GM23338 (cell line): ENCODE data around the gene PCLO.

Experiments
- CREB1 ChIP-seq: fragments of 250-450 bp; sonication (Bioruptor Pico); IDR thresholded peaks from 2 replicates; pipeline ENCODE4 v1.5.0; 2020; ENCODE audit warnings: low read depth, mild to moderate bottlenecking, moderate library complexity
- EZH2 ChIP-seq: fragments of 200-600 bp; sonication (generic); IDR thresholded peaks from one replicate; pipeline ENCODE4 v1.8.0; 2017; ENCODE audit warnings: antibody characterized with exemption, mild to moderate bottlenecking, low read depth; ENCODE audit not compliant: unreplicated experiment
- EZH2phosphoT487 ChIP-seq: fragments of 200-600 bp; sonication (generic); IDR thresholded peaks from one replicate; pipeline ENCODE4 v1.8.1; 2018; ENCODE audit warnings: antibody characterized with exemption; ENCODE audit not compliant: unreplicated experiment
- JUNB ChIP-seq: IDR thresholded peaks from one replicate; pipeline ENCODE4 v1.6.1; 2016; ENCODE audit warnings: antibody characterized with exemption; ENCODE audit not compliant: unreplicated experiment
- POLR2AphosphoS5 ChIP-seq: IDR thresholded peaks from 2 replicates; pipeline ENCODE4 v1.6.1; 2016; ENCODE audit warnings: antibody characterized with exemption, low read depth
- STAT1 ChIP-seq: IDR thresholded peaks from one replicate; pipeline ENCODE4 v1.6.1; 2016; ENCODE audit warnings: antibody characterized with exemption; ENCODE audit not compliant: unreplicated experiment
- ZNF114 ChIP-seq: fragments of 250-450 bp; sonication (Bioruptor Pico); IDR thresholded peaks from 2 replicates; pipeline ENCODE4 v1.5.0; 2020; ENCODE audit warnings: mild to moderate bottlenecking, moderate library complexity
- ZNF331 ChIP-seq: fragments of 250-450 bp; sonication (Bioruptor Pico); IDR thresholded peaks from 2 replicates; pipeline ENCODE4 v1.5.0; 2020; ENCODE audit warnings: low read depth, mild to moderate bottlenecking, moderate library complexity
- TF ChIP-seq, protein P1 (sequence below), 2 experiments: fragments of 200-600 bp in 1 of 2; sonication (generic) in 1 of 2; conservative IDR thresholded peaks; 2 replicates each; pipeline versions ENCODE4 v1.5.1 to v1.6.1; 2016 to 2017; ENCODE audit warnings: antibody characterized with exemption in 2 of 2, low read depth in 2 of 2, mild to moderate bottlenecking in 2 of 2, moderate library complexity in 1 of 2
- TF ChIP-seq, protein P2 (sequence below): IDR thresholded peaks from one replicate; pipeline ENCODE4 v1.6.1; 2018; ENCODE audit warnings: antibody characterized with exemption; ENCODE audit not compliant: unreplicated experiment
- TF ChIP-seq, protein P3 (sequence below): IDR thresholded peaks from 2 replicates; pipeline ENCODE4 v1.6.1; 2016; ENCODE audit warnings: antibody characterized with exemption

DNA sequence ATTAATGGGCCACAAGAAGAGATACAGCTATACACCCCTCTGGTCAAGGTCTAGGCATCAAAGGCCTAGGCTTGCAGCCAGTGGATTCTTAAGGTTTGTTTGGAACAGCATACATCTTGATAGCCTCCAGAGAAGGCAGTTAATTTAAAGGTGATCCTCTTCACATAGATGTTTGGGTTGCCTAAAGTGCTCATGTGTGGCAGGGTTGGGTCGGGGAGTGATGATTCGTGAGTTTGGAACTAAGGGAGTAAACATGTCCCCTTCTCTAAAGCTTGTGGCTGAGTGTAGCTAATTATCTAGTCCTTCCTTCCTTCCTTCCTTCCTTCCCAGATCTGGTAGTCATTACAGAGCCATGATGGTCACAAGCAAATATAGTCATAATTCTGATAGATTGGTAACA lies 12.4 kb downstream of the PCLO start:
- TF ChIP-seq, protein P1, sequence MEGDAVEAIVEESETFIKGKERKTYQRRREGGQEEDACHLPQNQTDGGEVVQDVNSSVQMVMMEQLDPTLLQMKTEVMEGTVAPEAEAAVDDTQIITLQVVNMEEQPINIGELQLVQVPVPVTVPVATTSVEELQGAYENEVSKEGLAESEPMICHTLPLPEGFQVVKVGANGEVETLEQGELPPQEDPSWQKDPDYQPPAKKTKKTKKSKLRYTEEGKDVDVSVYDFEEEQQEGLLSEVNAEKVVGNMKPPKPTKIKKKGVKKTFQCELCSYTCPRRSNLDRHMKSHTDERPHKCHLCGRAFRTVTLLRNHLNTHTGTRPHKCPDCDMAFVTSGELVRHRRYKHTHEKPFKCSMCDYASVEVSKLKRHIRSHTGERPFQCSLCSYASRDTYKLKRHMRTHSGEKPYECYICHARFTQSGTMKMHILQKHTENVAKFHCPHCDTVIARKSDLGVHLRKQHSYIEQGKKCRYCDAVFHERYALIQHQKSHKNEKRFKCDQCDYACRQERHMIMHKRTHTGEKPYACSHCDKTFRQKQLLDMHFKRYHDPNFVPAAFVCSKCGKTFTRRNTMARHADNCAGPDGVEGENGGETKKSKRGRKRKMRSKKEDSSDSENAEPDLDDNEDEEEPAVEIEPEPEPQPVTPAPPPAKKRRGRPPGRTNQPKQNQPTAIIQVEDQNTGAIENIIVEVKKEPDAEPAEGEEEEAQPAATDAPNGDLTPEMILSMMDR (conservative IDR thresholded peaks at IDR 0.05; ENCODE audit: low read depth in 2 of 2): no peak
- TF ChIP-seq EZH2phosphoT487 (no peak), EZH2 (no peak), CREB1 (no peak), POLR2AphosphoS5 (no peak), ZNF114 (CRISPR knock-in tag) (no peak), JUNB (no peak), ZNF331 (CRISPR knock-in tag) (no peak), STAT1 (no peak)
- TF ChIP-seq, protein P2, sequence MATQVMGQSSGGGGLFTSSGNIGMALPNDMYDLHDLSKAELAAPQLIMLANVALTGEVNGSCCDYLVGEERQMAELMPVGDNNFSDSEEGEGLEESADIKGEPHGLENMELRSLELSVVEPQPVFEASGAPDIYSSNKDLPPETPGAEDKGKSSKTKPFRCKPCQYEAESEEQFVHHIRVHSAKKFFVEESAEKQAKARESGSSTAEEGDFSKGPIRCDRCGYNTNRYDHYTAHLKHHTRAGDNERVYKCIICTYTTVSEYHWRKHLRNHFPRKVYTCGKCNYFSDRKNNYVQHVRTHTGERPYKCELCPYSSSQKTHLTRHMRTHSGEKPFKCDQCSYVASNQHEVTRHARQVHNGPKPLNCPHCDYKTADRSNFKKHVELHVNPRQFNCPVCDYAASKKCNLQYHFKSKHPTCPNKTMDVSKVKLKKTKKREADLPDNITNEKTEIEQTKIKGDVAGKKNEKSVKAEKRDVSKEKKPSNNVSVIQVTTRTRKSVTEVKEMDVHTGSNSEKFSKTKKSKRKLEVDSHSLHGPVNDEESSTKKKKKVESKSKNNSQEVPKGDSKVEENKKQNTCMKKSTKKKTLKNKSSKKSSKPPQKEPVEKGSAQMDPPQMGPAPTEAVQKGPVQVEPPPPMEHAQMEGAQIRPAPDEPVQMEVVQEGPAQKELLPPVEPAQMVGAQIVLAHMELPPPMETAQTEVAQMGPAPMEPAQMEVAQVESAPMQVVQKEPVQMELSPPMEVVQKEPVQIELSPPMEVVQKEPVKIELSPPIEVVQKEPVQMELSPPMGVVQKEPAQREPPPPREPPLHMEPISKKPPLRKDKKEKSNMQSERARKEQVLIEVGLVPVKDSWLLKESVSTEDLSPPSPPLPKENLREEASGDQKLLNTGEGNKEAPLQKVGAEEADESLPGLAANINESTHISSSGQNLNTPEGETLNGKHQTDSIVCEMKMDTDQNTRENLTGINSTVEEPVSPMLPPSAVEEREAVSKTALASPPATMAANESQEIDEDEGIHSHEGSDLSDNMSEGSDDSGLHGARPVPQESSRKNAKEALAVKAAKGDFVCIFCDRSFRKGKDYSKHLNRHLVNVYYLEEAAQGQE: no peak
- TF ChIP-seq, protein P3, sequence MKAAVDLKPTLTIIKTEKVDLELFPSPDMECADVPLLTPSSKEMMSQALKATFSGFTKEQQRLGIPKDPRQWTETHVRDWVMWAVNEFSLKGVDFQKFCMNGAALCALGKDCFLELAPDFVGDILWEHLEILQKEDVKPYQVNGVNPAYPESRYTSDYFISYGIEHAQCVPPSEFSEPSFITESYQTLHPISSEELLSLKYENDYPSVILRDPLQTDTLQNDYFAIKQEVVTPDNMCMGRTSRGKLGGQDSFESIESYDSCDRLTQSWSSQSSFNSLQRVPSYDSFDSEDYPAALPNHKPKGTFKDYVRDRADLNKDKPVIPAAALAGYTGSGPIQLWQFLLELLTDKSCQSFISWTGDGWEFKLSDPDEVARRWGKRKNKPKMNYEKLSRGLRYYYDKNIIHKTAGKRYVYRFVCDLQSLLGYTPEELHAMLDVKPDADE: no peak
